ENCODE measurements around the gene LIPC.

The LIPC gene

GRCh38 chr15:58474741-58475323, 43.0 kb downstream of the LIPC start:
- DNase-seq (ENCODE audit: low read depth, low spot score): no peak

- DNase-seq (ENCODE audit: low read depth, low spot score): no peak
Observed at GRCh38 chr15:58475573-58476524, 44.1 kb downstream of the LIPC start.

DNA sequence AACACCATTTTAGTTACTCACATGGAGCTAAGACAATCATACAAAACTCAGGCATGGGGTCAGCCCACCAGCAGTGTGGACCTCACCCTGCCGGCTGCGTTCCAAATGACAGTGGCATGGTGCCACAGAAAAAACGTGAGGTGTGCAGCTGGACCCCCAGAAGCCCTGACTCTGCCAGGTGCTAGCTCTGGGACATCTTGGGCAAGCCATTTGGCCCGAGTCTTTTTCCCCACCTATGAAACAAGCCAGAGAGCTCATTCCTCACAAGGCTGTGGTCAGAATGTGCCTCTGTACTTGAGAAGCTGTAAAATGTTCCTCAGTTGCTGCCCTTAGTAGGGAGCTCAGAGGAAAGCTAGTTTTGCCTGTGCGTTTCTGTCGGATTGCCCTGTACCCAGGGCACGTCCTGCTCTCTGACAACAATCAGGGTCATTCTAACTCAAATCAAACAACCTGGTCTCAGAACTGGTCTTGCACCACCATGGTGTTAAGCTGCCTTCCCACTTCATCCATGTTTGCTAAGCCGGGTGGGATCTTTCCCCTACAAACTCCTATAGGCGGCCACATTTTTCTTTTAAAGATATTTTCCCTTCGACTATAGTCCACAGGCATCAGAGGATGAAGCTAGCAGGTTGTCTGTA, 44.9 kb downstream of the LIPC start:
- no peak for DNase-seq (ENCODE audit: low read depth, low spot score)

GRCh38 chr15:58477170-58477569, 45.4 kb downstream of the LIPC start:
- no peak for DNase-seq (ENCODE audit: low read depth, low spot score)

DNA sequence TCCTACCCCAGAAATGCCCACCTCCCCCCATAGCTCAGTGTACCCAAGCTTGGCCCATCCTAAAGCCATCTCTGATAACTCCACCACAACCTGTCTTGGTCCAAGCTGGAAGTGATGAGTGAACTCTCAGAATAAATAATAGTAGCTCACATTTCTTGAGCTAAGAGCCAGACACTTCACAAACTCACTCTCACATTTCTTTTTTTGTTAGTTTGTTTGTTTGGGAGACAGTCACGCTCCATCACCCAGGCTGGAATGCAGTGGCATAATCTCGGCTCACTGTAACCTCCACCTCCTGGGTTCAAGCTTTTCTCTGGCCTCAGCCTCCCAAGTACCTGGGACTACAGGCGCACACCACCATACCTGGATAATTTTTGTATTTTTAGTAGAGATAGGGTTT, 46.2 kb downstream of the LIPC start:
- DNase-seq (ENCODE audit: low read depth, low spot score): no peak

- DNase-seq (ENCODE audit: low read depth, low spot score): no peak
Observed at GRCh38 chr15:58478579-58478978, 46.8 kb downstream of the LIPC start.

GRCh38 chr15:58479941-58480340, 48.1 kb downstream of the LIPC start:
- DNase-seq (ENCODE audit: low read depth, low spot score): no peak

DNA sequence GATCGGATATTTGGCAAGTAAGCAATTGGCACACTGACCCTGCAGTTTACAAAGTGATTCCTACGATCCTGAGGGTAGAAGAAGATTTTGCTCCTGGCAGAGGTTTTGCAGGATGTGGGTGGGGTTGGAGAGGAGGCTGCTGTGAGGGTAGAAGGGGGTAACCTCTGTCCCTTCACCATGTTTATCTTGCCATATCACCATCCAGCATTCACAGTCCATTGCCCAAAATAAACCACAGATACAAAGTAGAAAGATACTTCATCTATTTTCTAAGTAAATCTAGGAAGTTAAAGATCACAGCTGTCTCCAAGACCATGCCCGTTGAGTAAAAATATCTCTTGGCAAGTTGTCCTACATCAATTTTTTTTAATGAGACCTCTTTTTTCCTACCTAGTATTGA, 51.6 kb downstream of the LIPC start:
- DNase-seq (ENCODE audit: low read depth, low spot score): no peak

GRCh38 chr15:58484791-58485600, 53.2 kb downstream of the LIPC start:
- no peak for DNase-seq (ENCODE audit: low read depth, low spot score)

- DNase-seq (ENCODE audit: low read depth, low spot score): no peak
Observed at GRCh38 chr15:58486062-58486461, 54.3 kb downstream of the LIPC start.

DNA sequence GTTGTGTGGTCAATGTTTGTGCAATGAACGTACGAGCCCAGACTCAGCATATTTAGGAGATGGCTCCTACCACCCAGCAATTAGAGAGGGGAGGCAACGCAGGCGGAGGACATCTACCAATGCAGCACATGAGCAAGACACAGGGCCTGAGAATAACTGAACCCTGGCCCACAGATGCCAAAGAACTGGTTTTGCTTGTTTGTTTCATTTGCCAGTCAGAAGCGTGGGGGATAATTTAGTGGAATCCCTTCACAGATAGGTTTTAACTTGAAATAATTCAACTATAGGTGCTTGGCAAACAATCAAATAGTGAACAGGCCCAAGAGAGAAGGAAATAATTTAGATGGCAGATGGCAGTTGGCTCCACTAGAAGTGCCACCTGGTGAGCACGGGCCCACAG, 54.8 kb downstream of the LIPC start:
- no peak for DNase-seq (ENCODE audit: low read depth, low spot score)

- DNase-seq (ENCODE audit: low read depth, low spot score): no peak
Observed at GRCh38 chr15:58487041-58487723, 55.4 kb downstream of the LIPC start.

DNA sequence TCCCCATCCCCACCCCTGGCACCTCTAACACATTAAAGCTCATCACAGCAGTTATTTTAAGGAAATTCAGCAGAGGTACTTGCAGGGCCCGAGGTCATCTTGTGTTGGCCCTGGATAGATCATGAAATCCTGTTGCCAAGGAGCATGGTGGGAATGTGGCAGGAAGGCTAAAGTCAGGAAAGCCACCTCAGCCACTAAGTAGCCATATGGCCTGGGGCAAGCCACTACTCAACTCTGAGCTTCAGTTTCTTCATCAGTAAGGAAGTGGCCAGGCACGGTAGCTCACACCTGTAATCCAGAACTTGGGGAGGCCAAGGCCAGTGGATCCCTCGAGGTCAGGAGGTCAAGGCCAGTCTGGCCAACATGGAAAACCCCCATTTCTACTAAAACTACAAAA, 55.9 kb downstream of the LIPC start:
- DNase-seq (ENCODE audit: low read depth, low spot score): no peak

- no peak for DNase-seq (ENCODE audit: low read depth, low spot score)
Observed at GRCh38 chr15:58489289-58490085, 57.7 kb downstream of the LIPC start.

DNA sequence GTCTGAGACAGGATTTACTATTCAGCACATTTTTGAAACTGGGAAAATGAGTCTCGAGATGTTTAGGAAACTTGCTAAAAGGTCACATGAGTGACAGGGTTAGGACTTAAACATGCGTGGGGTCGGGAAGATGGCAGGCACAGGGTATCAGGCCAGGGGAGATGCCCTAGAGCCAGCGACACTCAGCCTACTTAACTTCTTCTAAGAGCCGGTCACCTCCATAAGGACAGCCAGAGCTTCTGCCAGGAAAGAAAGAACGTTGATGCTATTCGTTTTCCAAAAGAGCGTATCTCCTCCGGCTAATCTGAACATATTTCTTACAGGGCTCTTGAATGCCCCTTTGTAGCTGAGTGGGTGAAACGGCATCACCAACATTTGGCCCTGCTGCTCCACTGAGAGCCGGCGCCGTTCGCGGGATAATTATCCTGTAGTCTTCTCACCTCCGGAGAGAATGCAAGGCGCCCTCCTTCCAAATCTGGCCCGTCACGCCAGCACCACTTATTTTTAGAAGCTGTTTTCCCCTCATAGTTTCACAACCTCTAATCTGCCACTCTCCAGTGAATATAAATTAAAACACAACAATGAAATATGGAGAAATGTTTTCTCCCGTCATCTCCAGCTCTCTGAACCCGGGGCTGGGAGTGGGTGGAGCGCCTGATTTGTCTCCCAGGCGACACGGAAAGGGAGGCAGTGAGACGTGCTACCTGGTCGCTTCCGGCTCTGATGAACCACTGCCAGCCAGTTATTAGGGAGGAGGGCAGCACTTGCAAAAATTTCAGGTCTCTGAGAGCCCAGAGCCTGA, 58.5 kb downstream of the LIPC start:
- no peak for DNase-seq (ENCODE audit: low read depth, low spot score)

DNA sequence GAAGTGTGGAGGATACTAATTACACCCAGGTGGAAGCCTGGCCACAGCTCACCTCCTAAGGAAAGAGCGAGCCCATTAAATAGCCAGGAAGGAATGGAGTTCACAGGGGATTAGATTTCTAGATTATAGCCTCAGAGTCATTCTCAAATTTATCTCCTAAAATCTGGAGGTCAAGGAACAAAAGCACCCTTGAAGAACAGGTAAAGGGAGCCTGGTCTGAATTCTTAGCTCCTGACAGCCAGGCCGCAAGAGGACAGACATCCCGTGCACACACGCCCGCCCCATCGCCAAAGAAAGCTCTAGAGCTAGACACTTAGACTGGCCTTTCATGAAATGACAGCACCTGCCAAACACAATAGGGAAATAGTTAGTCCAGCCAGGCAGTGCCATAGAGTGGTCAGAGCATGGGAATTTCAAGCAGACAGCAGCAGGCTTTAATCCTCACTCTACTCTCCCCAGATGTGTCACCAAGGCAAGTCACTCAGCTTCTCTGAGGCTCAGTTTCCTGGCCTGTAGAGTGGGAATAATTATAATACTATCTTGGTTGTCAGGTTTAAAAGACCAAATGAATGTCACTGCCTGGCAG, 59.2 kb downstream of the LIPC start:
- no peak for DNase-seq (ENCODE audit: low read depth, low spot score)

DNA sequence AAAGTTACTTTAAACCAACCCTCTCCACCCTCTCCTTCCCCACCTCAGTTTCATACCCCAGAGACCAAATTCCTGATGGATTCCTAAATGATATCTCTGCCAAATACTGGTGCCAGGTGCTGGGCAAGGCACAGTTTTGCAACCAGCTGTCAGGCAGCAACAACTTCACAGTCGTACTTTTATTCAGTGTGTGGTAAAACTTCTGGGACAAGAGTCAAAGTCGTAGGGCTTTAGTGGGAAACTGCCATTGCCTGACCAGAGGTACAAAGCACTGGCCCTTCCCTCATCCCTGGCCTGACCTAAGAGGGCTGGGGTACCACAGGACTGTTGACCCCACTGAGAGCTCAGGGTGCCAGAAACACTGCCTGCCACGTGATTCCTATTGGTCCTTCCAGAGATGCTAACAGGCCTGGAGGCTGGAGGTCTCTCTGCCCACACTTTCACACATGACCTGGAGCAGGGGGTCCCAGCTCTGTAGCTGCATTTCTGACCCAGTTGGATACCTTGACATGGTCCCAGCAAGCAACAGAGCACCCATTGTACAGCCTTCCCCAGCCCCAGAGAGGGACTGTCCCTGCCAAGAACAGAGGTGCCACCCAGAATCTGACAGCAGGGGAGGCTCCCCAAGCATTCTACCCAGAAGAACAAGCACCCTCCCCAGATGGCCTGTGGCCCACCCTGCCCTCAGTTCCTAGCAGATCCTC, 59.9 kb downstream of the LIPC start:
- DNase-seq (ENCODE audit: low read depth, low spot score): no peak

DNA sequence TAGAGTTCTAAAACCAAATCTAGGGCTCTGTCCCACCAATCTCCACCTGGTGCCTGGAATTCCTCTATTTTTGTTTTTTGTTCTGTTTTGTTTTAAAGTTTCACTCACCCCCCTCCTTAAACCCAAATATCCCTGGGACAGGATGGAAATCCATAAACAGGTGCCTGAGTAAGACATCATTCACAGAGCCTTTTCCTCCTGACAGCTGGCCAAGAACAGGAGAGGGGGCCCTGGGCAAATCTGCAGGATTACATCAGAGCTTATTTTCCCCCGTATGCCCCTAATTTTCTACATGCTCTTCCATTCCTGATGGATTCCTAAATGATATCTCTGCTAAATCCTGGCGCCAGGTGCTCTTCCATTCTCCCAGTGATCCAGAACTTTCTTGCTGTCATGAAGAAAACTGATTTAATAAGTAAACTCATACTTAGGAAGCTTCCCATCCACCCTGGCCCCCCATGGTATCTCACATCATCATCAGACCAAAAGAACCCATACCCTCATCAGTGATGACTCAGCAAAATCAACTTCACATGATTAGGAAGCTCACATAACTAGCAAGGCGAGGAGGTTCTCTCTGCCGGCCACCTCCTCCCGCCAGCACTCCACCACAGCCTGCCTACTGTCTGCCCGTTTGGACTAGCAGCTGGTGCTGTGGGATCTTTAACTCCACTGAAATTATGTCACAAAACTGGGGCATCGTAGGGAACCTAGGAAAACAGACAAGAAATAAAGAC, 61.0 kb downstream of the LIPC start:
- DNase-seq (ENCODE audit: low read depth, low spot score): no peak

All from smooth muscle cell of the brain vasculature (primary cell).